Superior temporal gyrus (tissue), 1 donor: Measurements from ENCODE around the gene HHAT.
"Not testable (repeated sequence)": the region's sequence is repeated elsewhere in the genome, so short reads cannot be mapped to it uniquely, and the experiment has no call there.

ENCODE experiments used
- DNase-seq: peaks from one replicate; pipeline ENCODE4 v3.0.0-alpha.2; 2016; ENCODE audit errors: extremely low spot score

HHAT gene

DNA sequence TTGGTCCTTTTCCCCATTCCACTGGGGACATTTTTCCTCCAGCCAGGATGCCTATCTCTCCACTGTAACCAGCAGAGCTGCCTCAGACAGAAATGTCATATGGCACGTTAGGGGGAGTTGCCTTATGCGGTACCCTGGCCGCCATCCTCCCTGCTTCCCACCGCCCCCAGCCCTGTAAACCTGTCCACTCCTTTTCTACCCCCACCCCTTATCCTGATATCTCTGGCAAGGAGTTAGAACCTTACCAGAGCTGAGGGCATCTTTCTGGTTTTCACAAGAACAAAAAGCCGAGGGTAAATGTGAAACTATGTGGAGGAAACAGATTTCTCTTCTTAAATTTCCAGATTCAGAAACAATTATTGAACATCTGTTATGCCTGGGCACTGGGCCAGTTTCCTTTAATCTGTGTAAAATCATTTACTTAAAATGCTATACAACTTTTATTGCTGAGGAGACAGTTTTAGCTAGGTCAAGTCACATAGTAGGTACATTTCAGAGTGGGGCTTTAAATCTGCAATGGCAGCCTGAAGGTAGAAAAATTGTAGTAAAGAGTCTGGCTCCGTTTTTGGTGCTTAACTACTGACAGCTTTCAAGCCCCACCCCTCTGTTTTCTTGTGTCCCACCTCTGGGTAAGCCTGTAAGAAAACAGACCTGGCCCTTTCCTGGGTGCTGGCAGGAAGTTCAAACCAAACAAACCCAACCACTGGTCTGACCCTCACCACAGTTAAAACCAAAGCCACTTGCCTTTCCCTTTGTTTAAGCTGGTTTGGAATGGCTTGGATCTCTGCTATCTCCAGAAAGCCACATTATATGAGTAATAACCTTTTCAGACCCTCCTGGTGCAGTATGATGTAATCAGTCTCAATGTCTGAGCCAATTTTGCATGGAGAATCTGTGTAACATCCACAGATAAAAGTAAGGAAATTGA lies 319.0 kb downstream of the HHAT start:
- no peak for DNase-seq

DNA sequence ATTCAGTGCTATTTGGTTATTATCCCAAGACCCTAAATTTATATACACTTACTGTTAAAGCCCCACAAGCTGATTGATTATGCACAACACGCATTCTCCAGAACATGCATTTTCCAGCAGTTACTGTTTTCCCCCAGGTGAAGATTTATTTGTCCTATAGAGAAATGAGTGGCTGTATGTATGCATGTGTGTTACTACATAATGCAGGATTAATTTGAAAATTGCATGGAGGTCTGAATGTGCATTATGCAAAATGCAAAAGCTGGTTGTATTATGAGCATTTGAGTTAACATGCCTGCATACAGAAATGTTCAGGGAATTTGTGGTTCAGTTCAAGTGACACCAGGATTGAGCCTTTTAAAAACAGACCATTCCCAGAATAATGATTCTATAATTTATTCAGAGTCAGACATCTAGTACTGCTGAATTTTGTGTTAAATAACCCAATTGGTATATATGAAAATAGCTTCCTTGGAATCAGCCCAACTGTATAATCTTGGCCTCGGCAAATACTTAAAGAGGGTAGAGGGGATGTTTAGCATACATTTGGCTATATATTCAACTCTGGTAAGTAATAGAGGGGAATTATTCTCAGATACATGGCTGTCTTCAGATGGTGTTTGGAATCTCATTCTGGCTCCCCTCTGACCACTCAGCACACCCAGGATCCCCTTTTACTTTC lies 320.0 kb downstream of the HHAT start:
- no peak for DNase-seq

DNA sequence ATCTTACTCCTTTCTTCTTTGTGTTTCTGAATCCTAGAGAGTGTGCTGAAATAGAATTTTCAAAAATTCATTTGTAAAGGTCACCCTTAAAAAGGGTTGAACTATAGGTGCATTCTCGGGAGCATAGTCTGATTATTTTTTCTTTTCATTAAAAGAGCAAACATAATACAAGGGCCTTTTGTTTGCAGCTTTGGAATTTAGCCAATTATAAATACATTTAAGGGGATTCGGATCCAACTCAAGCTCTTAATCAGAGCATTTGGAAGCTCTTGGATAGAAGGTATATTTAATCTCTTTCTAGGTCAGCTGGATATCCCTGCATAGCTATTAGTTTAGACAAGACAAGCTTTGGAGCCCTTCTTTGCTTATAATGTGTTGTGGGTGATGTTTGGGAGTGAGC lies 321.7 kb downstream of the HHAT start:
- DNase-seq = no peak

- DNase-seq = no peak
Observed at GRCh38 chr1:210652329-210652954, 323.7 kb downstream of the HHAT start.

DNA sequence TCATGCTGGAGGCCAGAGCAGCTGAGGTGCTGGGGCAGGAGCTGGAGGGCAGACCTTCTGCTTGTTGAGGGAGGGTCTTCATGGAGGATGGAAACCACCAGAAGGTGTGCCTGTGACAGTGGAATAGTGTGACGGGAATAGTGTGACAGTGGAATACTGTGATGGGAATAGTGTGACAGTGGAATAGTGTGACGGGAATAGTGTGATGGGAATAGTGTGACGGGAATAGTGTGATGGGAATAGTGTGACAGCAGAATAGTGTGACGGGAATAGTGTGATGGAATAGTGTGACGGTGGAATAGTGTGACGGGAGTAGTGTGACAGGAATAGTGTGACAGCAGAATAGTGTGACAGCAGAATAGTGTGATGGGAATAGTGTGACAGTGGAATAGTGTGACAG lies 325.1 kb downstream of the HHAT start:
- DNase-seq = no peak

DNA sequence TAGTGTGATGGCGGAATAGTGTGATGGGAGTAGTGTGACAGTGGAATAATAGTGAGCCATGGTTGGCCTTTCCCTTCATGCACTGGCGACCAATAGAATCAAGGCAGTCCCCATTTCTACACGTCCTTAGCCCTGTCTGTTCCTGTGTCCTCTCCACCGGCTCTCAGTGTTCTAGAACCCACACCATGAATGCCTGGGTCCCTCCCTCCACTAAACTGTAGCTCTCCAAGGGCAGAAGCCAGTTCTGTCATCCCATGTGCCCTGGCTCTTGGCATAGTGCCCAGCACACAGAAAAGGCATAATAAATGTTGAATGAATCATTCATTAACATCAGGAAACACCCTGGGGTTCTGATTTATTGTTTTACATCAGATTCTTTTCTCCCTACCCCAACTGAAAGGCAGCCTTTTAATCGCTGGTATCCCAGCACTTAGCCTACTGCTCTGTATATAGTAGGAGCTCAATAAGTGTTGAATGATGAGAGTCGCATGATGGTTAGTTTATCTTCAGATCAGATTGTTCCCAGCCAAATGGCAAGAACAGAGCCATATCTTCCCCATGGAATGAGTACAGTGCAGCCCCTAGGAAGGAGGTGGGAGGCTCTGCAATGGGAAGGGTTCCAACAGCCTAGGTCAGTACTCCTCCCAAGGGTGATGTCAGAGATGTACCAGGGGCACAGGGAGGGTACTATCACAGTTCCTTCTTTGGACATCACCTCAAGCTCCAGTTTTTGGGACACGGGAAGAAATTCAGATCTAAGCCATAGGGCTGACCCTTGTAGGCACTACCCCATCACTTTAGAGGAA lies 325.7 kb downstream of the HHAT start:
- DNase-seq = no peak

- no peak for DNase-seq
Observed at GRCh38 chr1:210655511-210655910, 326.8 kb downstream of the HHAT start.

DNA sequence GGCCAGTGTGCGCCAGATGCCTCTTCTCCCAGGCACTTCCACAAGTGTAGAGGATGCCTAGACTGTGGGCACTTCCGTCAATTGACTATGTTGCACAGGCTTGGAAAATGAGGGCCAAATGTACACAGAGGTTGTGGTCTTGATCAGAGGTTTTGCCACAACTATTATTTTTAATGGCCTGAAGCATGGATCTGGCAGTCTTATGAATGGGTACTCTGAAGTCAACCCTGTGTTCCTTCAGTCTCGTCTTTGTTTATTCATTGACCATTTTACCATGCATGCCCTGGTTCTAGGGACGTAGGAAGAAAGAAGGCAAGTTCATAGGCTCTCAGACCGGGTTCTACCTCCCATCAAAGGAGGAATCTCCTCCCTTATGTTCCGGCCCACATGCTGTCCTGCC lies 329.1 kb downstream of the HHAT start:
- DNase-seq = no peak

DNA sequence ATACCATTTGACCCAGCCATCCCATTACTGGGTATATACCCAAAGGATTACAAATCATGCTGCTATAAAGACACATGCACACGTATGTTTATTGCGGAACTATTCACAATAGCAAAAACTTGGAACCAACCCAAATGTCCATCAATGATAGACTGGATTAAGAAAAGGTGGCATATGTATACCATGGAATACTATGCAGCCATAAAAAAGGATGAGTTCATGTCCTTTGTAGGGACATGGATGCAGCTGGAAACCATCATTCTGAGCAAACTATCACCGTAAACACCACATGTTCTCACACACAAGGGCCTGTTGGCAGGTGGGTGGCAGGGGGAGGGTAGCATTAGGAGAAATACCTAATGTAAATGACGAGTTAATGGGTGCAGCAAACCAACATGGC lies 332.8 kb downstream of the HHAT start:
- not testable (repeated sequence) for DNase-seq

DNA sequence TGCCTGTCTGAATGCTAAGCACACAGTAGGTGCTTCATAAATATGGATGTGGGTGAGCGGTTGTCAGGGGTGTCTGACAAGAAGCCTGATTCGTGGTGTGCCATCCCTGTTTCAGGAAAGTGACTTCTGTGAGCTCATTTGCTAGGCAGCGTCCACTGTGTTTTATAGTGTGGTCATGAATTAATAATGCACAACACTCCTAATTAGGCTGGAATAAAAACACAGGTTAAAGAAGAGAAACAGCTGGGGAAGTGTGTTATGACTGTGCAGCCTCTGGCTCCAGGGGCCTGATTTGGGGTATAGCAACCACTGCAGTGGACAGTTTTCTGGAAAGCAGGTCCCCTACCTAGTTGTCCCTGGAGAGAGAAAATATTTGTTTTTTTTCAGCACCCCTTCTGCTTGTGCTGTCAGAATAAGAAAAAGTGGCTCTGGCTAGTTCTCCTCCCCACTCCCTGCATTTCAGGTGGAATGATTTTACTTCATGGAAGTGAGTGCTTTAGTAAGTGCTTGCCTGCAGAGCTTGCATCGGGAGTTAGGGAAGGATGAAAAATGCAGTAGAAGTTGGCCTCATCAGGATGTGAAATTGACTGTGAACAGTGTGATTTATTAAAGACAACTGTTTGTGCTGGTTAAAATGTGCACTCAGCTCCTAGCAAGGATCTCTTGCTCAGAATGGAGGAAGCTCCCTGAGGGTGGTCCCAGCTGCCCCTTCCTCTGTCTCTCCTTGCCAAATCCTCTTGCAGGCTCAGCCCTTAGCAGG lies 333.8 kb downstream of the HHAT start:
- no peak for DNase-seq

DNA sequence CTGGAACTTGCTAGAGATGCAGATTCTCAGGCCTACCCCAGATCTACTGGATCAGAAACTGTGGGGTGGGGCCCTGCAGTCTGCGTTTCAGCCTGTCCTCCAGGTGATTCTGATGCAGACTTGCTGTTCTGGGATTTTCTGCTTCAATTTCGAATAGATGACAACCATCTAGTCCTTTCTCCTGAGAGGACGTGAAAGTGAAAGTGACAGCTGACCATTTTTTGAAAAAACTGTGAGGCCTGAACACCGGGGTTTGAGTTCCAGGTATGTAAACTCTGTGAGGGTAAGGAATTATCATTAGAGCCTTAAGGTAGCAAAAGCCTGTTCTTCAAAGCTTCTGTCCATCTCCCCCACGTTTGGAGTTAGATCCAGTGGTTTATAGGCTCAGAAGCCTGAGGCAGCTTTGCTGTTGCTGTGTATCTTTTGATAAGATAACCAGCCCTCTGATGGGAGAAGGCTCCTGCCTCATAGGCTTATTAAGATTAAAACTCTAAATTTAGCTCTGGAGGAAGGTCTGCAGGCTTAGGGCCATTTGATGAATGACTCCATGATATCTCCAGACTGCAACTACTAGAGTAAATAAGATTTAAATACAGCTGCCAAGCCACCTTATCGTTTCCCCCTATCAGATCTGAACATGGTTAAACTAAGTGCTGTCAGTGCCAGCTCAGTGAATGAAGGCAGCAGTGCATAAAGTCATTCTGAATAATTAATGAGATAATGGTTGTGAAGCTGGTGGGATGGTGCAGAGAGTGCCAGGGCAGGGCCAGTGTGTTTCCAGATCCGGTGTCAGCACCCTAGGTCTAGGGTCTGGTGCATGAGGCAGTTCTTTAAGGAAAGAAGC lies 335.2 kb downstream of the HHAT start:
- DNase-seq = no peak

GRCh38 chr1:210669951-210670350 lies 341.2 kb downstream of the HHAT start:
- no peak for DNase-seq

GRCh38 chr1:210674151-210674550 lies 345.4 kb downstream of the HHAT start:
- no peak for DNase-seq

- no peak for DNase-seq
Observed at GRCh38 chr1:210676539-210676938, 347.8 kb downstream of the HHAT start.

DNA sequence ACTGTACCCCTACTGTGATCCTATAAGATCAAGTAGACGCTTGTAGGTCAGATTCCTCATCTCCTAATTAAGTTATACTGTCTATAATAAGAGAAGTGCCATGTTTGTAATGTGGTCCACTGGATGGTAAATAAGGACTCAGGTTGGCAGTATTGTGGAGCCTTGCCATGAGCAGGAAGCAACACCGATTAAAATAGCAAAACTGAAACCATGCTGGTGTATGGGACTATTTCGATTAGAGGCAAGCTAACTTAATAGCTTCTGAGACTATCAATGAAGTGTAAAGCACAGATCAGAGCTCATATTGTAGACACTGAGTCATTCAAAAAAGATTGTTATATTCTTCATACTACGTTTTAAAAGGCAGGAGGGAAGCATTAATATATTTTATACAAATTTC lies 348.8 kb downstream of the HHAT start:
- no peak for DNase-seq

GRCh38 chr1:210678306-210678705 lies 349.6 kb downstream of the HHAT start:
- DNase-seq = no peak

GRCh38 chr1:210681158-210681557 lies 352.5 kb downstream of the HHAT start:
- DNase-seq = no peak

DNA sequence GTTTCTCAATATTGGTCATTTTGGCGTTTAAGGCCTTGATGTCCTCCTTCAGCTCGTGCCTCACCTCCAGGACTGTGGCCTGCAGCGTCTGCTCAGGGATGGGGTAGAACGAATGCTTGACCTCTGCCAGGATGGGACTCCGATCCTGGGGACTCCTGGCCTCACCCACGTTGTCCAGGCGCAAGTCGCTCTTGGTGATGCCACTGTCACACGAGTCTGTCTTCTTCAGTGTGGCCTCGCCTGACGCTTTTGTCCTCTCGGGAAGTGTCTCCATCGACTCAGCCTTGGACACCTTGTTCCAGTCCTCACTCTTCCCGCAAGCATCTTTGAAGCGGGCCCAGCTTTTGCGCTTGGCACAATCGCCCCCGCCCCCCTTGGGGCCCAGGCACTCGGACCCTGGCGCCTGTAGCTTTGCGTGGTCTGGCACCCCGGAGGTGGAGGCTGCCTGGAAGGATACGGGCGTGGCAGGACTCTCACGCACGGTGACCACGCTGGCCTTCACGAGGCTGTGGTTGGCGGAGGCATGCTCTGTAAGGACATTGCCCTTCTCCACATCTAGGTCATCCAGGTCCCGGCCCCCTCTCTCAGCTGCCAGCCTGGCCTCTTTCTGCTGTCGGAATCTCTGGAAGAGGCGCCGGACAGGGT lies 354.8 kb downstream of the HHAT start:
- no peak for DNase-seq

DNA sequence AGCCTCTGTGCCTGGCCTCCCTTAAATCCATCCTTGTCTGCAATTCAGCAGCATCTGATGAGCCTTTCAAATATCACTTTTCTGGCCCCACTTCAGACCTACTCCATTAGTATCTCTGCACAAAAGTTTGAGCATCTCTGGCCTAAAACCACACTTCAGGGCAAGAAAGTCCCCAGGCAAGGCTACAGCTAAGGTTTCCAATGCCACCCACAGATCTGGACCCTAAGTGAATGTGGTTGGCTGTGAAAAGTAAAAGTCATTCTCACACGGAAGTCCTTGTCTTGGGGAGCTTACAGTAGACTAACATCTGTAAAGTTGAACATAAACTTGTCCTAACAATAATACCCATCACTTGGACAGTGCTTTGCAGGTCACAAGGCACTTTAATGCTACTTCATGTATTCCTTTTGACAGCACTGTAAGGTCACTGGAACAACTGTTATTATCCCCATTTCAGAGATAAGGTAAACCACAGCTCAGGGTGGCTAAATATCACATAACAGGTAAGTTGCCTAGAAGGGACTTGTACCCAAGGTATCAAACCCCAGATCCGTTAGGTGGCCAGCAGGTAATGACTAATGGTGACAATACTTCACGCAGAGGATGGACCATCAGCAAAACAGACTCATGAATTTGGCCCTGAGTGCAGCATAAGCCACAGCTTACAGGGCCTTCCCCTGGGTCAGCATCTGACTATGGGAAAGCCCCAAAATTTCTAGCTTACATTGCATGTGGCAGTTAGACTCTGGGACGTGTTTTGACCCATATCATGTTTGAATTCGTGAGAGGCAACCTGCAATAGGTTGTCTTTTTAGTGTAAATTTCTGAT lies 356.0 kb downstream of the HHAT start:
- no peak for DNase-seq
